ENCODE data around the gene ZCCHC9. TPM values are rescaled to one million over a fixed set of nuclear protein-coding genes. Genes with fewer than 3 reads are reported as not detected.

Gene ZCCHC9
- polyA plus RNA-seq, 1 donor (not counting 4 experiments of a cell fraction or from before 2014, with no cell fraction given): 24.1 TPM

- FAIRE-seq: no peak
- H3K4me1 ChIP-seq (ENCODE audit: control insufficient read depth, extremely low read depth, insufficient read depth, low read length): peaks cover 25% of the 10 kb centered on the region
- peaks cover 39% of the 10 kb centered on the region for H3K79me2 ChIP-seq (ENCODE audit: control insufficient read depth, insufficient read depth, low read length)
- H3K4me2 ChIP-seq (ENCODE audit: control insufficient read depth, extremely low read depth, insufficient read depth, low read depth, low read length): peak overlapping the region; percentile 89
- TF ChIP-seq, protein P1, sequence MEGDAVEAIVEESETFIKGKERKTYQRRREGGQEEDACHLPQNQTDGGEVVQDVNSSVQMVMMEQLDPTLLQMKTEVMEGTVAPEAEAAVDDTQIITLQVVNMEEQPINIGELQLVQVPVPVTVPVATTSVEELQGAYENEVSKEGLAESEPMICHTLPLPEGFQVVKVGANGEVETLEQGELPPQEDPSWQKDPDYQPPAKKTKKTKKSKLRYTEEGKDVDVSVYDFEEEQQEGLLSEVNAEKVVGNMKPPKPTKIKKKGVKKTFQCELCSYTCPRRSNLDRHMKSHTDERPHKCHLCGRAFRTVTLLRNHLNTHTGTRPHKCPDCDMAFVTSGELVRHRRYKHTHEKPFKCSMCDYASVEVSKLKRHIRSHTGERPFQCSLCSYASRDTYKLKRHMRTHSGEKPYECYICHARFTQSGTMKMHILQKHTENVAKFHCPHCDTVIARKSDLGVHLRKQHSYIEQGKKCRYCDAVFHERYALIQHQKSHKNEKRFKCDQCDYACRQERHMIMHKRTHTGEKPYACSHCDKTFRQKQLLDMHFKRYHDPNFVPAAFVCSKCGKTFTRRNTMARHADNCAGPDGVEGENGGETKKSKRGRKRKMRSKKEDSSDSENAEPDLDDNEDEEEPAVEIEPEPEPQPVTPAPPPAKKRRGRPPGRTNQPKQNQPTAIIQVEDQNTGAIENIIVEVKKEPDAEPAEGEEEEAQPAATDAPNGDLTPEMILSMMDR (optimal IDR thresholded peaks at IDR 0.05 in 1 of 3, IDR thresholded peaks at IDR 0.05 in 1 of 3, conservative IDR thresholded peaks at IDR 0.05 in 1 of 3; ENCODE audit: extremely low read depth in 1 of 3, insufficient read depth in 2 of 3, low read length in 3 of 3): no peak
- TF ChIP-seq EZH2 (IDR thresholded peaks at IDR 0.05; ENCODE audit: low read length): no peak
- H3K9ac ChIP-seq (ENCODE audit: control insufficient read depth, extremely low read depth, insufficient read depth, low read length): peak overlapping the region; percentile 88
- H3K9me3 ChIP-seq (ENCODE audit: control insufficient read depth, low read depth, low read length): no peaks in the 10 kb centered on the region
- H3K36me3 ChIP-seq (ENCODE audit: control insufficient read depth in 2 of 2, extremely low read depth in 1 of 2, insufficient read depth in 2 of 2, low read length in 2 of 2): peaks cover 2 to 5% of the 10 kb centered on the region in 2 experiments
- peak overlapping the region; percentile 74 for H3K27ac ChIP-seq (ENCODE audit: control insufficient read depth, insufficient read depth, low read length)
- H3K9me1 ChIP-seq (ENCODE audit: control insufficient read depth, extremely low read depth, insufficient read depth, low read length): no peaks in the 10 kb centered on the region
- no peaks in the 10 kb centered on the region for H3K27me3 ChIP-seq (ENCODE audit: control insufficient read depth, extremely low read depth, insufficient read depth, low read length)
- no peaks in the 10 kb centered on the region for H4K20me1 ChIP-seq (ENCODE audit: control insufficient read depth, extremely low read depth, insufficient read depth, low read length)
- no peak for DNase-seq (ENCODE audit: low read depth, low spot score)
- H2AFZ ChIP-seq (ENCODE audit: control insufficient read depth, low read length): peak overlapping the region; percentile 83
- H3K4me3 ChIP-seq (ENCODE audit: control insufficient read depth in 2 of 3, extremely low read depth in 1 of 3, insufficient read depth in 2 of 3, low read depth in 1 of 3, low read length in 3 of 3): peak overlapping the region; percentile 79 to 94 (median 79)
- dilution Hi-C loops (cut with MboI; ENCODE audit: extremely low pct_ligation_motif_present, low sequenced_read_pairs): no loop called here
Observed at GRCh38 chr5:81300921-81301270, 491 bp upstream of the ZCCHC9 start.

DNA sequence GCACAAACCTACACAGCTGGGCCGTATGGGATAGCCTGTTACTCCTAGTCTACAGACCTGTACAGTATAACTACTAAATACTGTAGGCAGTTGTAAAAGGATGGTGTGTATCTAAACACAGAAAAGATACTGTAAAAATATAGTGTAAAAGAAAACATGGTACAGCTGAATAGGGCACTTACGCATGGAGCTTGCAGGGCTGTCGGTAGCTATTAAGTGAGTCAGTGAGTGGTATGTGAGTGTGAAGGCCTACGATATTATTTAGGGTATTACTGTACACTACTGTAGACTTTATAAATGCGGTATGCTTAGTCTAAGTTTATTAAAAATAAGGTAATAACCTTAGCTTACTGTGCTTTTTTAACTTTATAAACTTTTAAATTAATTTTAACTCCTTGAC is 1.2 kb downstream of the ZCCHC9 start:
- Histone ChIP-seq H3K4me2 (ENCODE audit: control insufficient read depth, extremely low read depth, insufficient read depth, low read depth, low read length) (peak overlapping the region; percentile 85), H3K4me3 (ENCODE audit: control insufficient read depth in 2 of 3, extremely low read depth in 1 of 3, insufficient read depth in 2 of 3, low read depth in 1 of 3, low read length in 3 of 3) (peak overlapping the region; percentile 79 to 94 (median 79)), H3K4me1 (ENCODE audit: control insufficient read depth, extremely low read depth, insufficient read depth, low read length) (peaks cover 25% of the 10 kb centered on the region), H3K9me3 (ENCODE audit: control insufficient read depth, low read depth, low read length) (no peaks in the 10 kb centered on the region), H2AFZ (ENCODE audit: control insufficient read depth, low read length) (no peak overlapping the region), H3K36me3 (ENCODE audit: control insufficient read depth in 2 of 2, extremely low read depth in 1 of 2, insufficient read depth in 2 of 2, low read length in 2 of 2) (peaks cover 2 to 5% of the 10 kb centered on the region in 2 experiments), H4K20me1 (ENCODE audit: control insufficient read depth, extremely low read depth, insufficient read depth, low read length) (no peaks in the 10 kb centered on the region), H3K27me3 (ENCODE audit: control insufficient read depth, extremely low read depth, insufficient read depth, low read length) (no peaks in the 10 kb centered on the region), H3K9me1 (ENCODE audit: control insufficient read depth, extremely low read depth, insufficient read depth, low read length) (no peaks in the 10 kb centered on the region), H3K9ac (ENCODE audit: control insufficient read depth, extremely low read depth, insufficient read depth, low read length) (peak overlapping the region; percentile 88), H3K27ac (ENCODE audit: control insufficient read depth, insufficient read depth, low read length) (peak overlapping the region; percentile 74), H3K79me2 (ENCODE audit: control insufficient read depth, insufficient read depth, low read length) (peaks cover 41% of the 10 kb centered on the region)
- FAIRE-seq (no peak), DNase-seq (ENCODE audit: low read depth, low spot score) (no peak)
- dilution Hi-C loops (cut with MboI; ENCODE audit: extremely low pct_ligation_motif_present, low sequenced_read_pairs): no loop called here
- TF ChIP-seq, protein P1 (optimal IDR thresholded peaks at IDR 0.05 in 1 of 3, IDR thresholded peaks at IDR 0.05 in 1 of 3, conservative IDR thresholded peaks at IDR 0.05 in 1 of 3; ENCODE audit: extremely low read depth in 1 of 3, insufficient read depth in 2 of 3, low read length in 3 of 3): no peak
- no peak for TF ChIP-seq EZH2 (IDR thresholded peaks at IDR 0.05; ENCODE audit: low read length)
